Measurements from ENCODE around the gene FNDC1.

The FNDC1 gene

GRCh38 chr6:159232106-159232645 is 63.0 kb downstream of the FNDC1 start:
- no peak for DNase-seq
- intact Hi-C loops (cut with DNase I; ENCODE audit: low total_unique reads): no loop called here

GRCh38 chr6:159232751-159233150 is 63.6 kb downstream of the FNDC1 start:
- Histone ChIP-seq H3K4me3 (no peak overlapping the region), H3K9me3 (no peaks in the 10 kb centered on the region), H3K27me3 (peaks cover 0 to 10% of the 10 kb centered on the region in 2 donors), H3K36me3 (no peaks in the 10 kb centered on the region), H3K27ac (no peak overlapping the region), H3K4me1 (no peaks in the 10 kb centered on the region)
- no peak for TF ChIP-seq CTCF (IDR thresholded peaks at IDR 0.05)
- no peak for DNase-seq
- intact Hi-C loops (cut with DNase I; ENCODE audit: low total_unique reads): no loop called here

More at GRCh38 chr6:159232106-159232645, 63.0 kb downstream of the FNDC1 start:
- Histone ChIP-seq H3K27ac (no peak overlapping the region), H3K4me1 (no peaks in the 10 kb centered on the region), H3K27me3 (peaks cover 0 to 10% of the 10 kb centered on the region in 2 donors), H3K4me3 (no peak overlapping the region), H3K9me3 (no peaks in the 10 kb centered on the region), H3K36me3 (no peaks in the 10 kb centered on the region)
- no peak for TF ChIP-seq CTCF (IDR thresholded peaks at IDR 0.05)

GRCh38 chr6:159233365-159234101 is 64.3 kb downstream of the FNDC1 start:
- intact Hi-C loops (cut with DNase I; ENCODE audit: low total_unique reads): no loop called here
- no peak overlapping the region for H3K4me3 ChIP-seq
- peaks cover 0 to 10% of the 10 kb centered on the region in 2 donors for H3K27me3 ChIP-seq
- no peaks in the 10 kb centered on the region for H3K4me1 ChIP-seq
- H3K36me3 ChIP-seq: no peaks in the 10 kb centered on the region
- TF ChIP-seq CTCF (IDR thresholded peaks at IDR 0.05): no peak
- no peak overlapping the region for H3K27ac ChIP-seq
- no peak for DNase-seq
- H3K9me3 ChIP-seq: no peaks in the 10 kb centered on the region

GRCh38 chr6:159234102-159234553 is 64.9 kb downstream of the FNDC1 start:
- Histone ChIP-seq H3K9me3 (no peaks in the 10 kb centered on the region), H3K36me3 (no peaks in the 10 kb centered on the region), H3K4me3 (no peak overlapping the region), H3K4me1 (no peaks in the 10 kb centered on the region), H3K27me3 (peaks cover 0 to 10% of the 10 kb centered on the region in 2 donors), H3K27ac (no peak overlapping the region)
- DNase-seq: no peak
- no peak for TF ChIP-seq CTCF (IDR thresholded peaks at IDR 0.05)
- intact Hi-C loops (cut with DNase I; ENCODE audit: low total_unique reads): no loop called here

- Histone ChIP-seq H3K27me3 (peaks cover 0 to 3% of the 10 kb centered on the region in 2 donors), H3K36me3 (no peaks in the 10 kb centered on the region), H3K9me3 (no peaks in the 10 kb centered on the region), H3K4me1 (no peaks in the 10 kb centered on the region), H3K4me3 (no peak overlapping the region), H3K27ac (no peak overlapping the region)
- intact Hi-C loops (cut with DNase I; ENCODE audit: low total_unique reads): no loop called here
- no peak for TF ChIP-seq CTCF (IDR thresholded peaks at IDR 0.05)
- no peak for DNase-seq
Measured at GRCh38 chr6:159238920-159239558, 69.8 kb downstream of the FNDC1 start.
